HG03442 (cell line): Measurements from ENCODE around the gene AATK.
A peak's percentile ranks its signal among the peaks of the same experiment; 100 is the strongest.

ENCODE experiments used
- ATAC-seq: cut with Tn5 transposase; IDR thresholded peaks from one replicate; pipeline ENCODE4 v1.9.1; 2021; ENCODE audit warnings: mild to moderate bottlenecking, moderate library complexity; ENCODE audit not compliant: unreplicated experiment

The AATK gene

GRCh38 chr17:81130385-81131361 is 35.3 kb downstream of the AATK start:
- no peak for ATAC-seq

DNA sequence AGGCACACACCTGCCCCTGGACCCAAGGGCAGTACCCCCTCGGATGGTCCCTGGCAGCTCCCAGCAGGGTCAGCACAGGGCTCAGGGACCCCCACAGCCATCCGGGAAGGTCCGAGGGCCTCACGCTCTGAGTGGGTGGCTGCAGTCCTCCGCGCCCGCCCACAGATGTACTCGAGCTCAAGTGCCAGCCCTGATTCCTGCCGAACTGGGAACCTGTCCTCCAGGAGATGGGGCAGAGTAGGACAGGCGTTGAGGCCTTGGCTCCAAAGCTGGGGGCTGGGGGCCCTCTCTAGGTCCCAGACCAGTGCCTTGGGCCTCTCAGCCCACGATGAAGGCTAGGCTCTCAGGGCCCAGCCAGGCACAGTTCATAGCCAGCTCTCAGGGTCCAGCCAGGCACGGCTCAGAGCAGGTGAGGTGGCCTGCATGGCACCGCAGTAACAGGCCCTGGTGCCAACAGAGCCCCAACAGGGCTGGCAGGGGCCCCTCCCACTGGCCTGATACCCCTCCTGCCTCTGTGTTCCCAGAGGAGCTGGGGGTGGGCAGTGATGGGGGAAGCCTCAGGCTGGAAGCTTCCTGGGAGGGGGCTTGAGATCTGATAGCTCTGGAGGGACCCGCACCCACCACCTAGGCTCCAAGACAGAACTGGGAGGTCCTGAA is 36.2 kb downstream of the AATK start:
- ATAC-seq = no peak

DNA sequence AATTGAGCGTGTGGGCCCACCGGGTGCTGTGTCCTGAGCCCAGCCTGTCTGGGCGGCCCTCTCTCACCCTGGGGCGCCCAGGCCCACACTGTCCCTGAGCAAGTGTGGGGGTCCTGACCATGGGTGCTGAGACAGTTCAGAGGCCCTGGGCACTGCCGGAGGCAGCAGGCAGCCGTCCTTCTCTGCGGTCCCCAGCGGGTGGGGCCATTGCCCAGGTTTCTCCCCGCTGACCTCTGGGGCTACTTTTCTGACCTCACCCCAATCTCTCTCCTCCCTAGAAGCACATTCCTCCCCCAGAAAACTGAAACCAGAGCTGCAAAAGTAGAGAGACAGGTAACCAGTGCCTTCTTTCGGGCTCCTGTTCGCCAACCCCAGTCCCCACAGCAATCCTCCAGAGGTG is 36.7 kb downstream of the AATK start:
- no peak for ATAC-seq

DNA sequence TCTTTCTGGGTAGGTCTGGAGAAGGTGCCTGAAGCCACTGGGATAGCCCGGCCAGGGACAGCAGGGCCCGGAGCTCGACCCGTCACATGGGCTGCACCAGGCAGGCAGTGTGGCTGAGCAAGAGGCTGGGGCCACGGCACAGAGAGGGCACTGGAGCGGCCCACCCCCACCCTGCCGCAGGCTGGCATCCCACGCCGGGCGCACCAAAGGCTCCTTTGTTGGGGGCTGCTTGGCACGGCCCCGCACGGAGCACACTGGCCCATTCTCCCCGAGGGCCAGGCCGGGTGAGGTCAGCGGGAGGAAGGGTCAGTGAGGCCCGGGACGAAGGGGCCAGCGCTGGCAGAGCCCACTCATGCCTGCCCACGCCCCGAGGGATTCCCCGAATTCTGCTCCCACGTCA is 37.2 kb downstream of the AATK start:
- ATAC-seq = no peak

- ATAC-seq = no peak
These were observed 37.7 kb downstream of the AATK start for GRCh38 chr17:81128338-81128737.

- ATAC-seq = no peak
These were observed 38.4 kb downstream of the AATK start for GRCh38 chr17:81127526-81128177.

GRCh38 chr17:81127133-81127455 is 38.9 kb downstream of the AATK start:
- ATAC-seq = no peak

DNA sequence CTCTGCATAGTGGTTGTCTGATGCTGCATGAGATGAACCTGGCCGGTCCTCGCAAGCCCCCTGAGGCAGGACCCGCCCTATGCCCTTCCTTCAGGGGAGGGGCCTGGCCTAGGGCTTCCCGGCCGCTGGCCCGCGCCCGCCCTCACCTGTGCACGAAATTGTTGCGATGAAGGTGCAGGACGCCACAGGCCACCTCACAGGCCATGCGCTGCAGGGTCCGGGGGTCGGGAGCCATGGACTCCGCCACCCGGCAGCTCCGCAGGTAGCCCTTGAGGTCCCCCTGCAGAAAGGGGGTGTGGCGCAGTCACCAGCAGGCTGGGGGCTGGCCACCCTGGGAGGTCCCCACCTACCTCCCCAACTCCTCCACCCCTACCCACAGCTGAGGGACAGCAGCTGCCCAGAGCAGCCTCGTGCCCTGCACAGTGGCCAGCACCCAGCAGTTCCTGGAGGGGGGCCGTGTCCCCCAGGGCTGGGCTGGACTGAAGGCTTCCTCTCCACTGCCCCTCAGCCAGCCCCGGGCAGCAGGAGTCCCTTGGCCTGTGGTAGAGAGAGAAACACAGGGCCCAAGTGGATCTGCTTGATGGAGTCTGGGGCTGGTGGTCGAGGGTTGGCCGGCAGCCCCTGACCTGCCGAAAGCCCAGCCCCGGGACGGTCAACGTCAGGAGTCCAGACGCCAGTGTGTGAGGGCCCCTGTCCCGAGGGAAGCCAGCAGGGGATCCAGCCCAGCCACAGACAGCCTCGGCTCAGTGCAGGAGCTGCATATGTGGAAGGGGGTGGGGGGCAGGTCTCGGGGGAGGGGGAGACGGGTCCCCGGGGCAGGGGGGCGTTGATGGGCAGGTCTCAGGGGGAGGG is 39.5 kb downstream of the AATK start:
- no peak for ATAC-seq

- ATAC-seq = no peak
These were observed 40.4 kb downstream of the AATK start for GRCh38 chr17:81125573-81126081.

DNA sequence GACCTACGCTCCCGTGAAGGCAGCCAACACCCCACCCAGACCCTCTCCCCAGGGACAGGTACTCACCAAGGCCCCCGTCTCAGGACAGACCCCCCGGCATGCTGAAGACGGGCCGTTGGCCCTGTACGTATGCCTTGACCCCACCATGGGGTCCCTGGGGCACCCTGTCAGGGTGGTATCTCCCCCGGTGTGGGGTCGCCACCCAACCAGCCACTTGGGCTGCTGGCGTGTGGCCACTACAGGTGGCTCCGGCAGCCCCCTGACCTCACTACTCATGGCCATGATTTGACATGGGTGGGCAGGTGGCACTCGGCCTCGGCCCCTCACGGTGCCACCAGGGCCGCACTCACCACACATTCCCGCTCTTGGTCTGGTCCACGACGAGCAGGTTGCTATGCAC is 41.6 kb downstream of the AATK start:
- ATAC-seq = no peak

DNA sequence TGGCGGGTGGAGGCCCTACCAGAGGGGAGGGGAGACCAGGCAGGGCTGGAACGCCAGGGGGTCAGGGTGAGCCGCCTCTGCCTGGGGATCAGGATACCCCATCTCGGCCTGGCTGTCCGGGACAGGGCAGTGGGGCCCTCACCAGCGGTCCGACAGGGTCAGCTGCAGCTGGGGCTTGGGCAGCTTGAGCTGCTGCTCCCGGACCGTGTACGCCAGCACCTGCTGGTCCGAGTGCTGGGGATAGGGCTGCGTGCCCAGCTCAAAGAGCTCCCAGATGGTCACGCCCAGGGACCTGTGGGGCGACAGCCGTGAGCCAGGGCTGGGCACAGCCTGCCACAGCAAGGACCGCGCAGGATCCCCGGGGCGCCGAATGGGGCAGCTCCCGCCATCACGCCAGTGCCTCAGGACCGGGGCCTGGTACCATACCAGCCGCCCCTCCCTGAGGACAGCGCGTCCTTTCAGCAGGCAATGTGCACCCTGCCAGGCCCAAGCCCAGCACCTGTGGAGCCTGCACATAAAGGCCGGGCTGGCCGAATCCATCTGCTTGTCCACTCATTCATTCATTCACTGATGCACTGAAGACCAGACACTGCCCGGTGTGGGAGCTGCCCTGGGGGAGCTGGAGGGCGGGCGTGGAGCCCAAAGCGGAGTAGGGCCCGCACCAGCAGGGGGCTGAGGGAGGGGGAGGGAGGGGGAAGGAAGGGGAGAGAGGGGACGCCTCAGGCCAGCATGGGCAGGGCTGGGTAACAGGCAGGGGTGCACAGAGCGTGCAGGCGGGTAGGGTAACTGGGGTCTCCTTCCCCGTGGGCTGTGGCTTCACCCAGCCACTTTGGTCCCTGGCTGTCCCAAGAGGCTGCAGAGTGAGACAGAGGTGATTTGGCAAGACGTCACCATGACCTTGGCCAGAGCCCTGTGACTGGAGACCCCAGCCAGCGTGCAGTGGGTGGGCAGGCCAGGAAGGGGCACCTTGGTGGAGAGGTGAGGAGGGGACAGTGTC is 42.7 kb downstream of the AATK start:
- ATAC-seq = no peak

- ATAC-seq = no peak
These were observed 43.9 kb downstream of the AATK start for GRCh38 chr17:81121841-81122733.

DNA sequence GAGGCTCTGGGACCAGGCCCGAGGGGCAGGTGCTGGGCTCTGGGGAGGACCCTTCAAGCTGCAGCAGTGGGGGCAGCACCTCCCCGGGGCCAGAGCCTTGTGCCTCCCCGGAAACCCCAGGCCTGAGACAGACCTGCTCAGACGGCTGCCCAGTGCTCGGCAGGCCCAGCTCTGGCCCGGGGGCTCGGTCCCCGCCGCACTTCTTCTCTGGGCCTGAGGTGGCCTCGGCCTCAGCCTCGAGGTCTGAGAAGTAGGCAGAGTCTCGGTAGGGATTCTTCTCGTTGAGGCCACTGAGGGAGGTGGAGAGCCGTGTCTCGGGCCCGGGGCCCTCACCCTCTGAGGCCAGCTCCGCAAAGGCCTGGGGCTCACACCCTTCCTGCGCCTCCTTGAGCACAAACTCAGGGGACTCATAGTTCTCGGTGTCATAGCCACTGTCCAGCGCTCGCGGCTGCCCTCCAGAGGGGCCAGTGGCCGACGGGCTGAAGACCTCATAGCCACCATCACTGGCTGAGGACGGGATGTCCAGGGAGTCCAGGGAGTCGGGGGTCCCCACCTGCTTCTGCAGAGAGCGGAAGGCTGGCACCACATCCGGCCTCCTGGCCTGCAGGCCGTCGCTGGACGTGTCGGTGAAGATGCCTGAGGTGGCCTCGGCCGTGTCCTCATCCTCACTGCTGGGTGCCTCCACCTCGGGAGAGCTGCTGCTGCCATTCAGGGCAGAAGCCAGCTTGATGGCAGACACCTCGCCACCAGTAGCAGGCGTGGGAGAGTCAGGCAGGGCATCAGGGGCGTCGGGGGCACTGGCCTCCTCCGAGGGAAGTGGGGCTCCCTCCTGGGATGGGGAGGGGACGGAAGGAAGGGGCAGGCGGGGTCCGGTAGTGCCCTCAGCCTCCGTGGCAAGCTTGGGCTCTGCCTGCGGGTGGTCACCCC is 45.1 kb downstream of the AATK start:
- no peak for ATAC-seq

GRCh38 chr17:81120149-81120484 is 45.9 kb downstream of the AATK start:
- no peak for ATAC-seq

GRCh38 chr17:81119223-81120148 is 46.5 kb downstream of the AATK start:
- peak; percentile 44 for ATAC-seq
